Activated naive CD8-positive, alpha-beta T cell treated with anti-CD3 and anti-CD28 coated beads for 36 hours (primary cell): ENCODE data around the gene TAF6L. TPM values are rescaled to one million over a fixed set of nuclear protein-coding genes. Genes with fewer than 3 reads are reported as not detected.
"Not testable (repeated sequence)": the region's sequence is repeated elsewhere in the genome, so short reads cannot be mapped to it uniquely, and the experiment has no call there.

ENCODE experiments used
- DNase-seq: peaks from one replicate; pipeline ENCODE4 v3.0.0; 2021
- H3K27ac Mint-ChIP-seq: one replicate; pipeline ENCODE4 v1.8.0; 2022; ENCODE audit warnings: mild to moderate bottlenecking, moderate library complexity, mixed read lengths
- H3K27me3 Mint-ChIP-seq: one replicate; pipeline ENCODE4 v1.8.0; 2022; ENCODE audit warnings: mild to moderate bottlenecking, mixed read lengths
- H3K36me3 Mint-ChIP-seq: one replicate; pipeline ENCODE4 v1.8.0; 2021; ENCODE audit warnings: mild to moderate bottlenecking, mixed read lengths
- H3K4me1 Mint-ChIP-seq: one replicate; pipeline ENCODE4 v1.8.0; 2021; ENCODE audit warnings: mixed read lengths
- H3K4me3 Mint-ChIP-seq: one replicate; pipeline ENCODE4 v1.8.0; 2022; ENCODE audit warnings: mild to moderate bottlenecking, moderate library complexity, mixed read lengths
- H3K9me3 Mint-ChIP-seq: one replicate; pipeline ENCODE4 v1.8.0; 2022; ENCODE audit warnings: mixed read lengths
- total RNA-seq, 2 experiments: library from RNA; stranded (reverse); gene quantifications; one replicate each; pipeline ENCODE4 v1.2.3, GENCODE V29; 2021

The TAF6L gene
- 10 to 100 TPM; 22.0 to 22.1 TPM for total RNA-seq

DNA sequence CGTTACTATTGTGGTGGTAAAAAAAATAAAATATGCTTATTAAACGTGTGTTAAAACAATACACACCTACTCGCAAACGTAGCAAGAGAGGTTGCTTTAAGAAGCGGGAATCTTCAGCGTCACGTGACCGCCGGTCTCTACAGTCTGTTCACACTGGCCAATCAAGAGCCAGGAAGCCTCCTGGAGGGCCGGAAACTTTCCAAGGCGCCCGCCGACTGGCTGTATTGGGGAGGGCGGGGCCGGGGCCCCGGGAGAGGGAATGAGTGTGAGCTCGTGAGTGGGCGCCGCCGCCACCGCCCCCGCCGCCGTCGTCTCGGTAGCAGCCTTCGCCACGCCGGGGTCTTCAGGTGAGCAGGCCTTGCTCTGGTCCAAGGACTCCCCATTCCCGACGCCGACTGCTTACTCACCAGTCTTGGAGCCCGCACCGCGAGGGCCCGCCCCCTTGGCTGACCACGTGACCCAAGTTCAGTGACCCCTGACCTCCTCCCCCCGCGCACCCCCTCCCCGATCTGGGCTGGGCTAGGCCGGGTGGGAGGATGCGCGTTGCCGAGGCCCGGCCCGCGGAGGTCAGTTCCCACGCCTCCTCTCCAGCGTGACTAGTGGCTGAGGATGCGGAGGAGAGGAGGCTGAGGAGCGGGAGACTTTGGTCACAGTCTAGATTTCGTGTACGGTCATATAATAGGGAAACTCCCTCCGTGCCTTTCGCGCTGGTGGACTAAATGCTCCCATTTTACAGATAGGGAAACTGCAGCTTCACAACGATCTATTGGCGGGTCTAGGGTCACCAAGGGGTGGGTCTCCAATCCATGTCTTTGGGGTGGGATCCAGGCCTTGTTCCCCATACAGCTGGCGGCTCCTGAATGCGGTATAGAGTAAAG lies at the start of gene TAF6L:
Gene TAF6L, plus strand, starts transcription at position 253 of the 878 bp plus-strand sequence. CDS start 4,388 bp downstream, outside the sequence.
- Mint-ChIP-seq H3K27ac (peak within 1 kb of the TSS; percentile 94), H3K4me3 (peak within 1 kb of the TSS; percentile 90), H3K36me3 (peaks cover 11% of the 10 kb centered on the region), H3K4me1 (peaks cover 23% of the 10 kb centered on the region), H3K9me3 (no peaks in the 10 kb centered on the region), H3K27me3 (no peaks in the 10 kb centered on the region)
- DNase-seq, result peak; percentile 94

- no peak for DNase-seq
- Mint-ChIP-seq H3K9me3 (no peaks in the 10 kb centered on the region), H3K4me3 (no peak overlapping the region), H3K4me1 (peaks cover 42% of the 10 kb centered on the region), H3K27me3 (no peaks in the 10 kb centered on the region), H3K36me3 (peaks cover 70% of the 10 kb centered on the region), H3K27ac (no peak overlapping the region)
Observed at GRCh38 chr11:62721994-62722393, 49.2 kb upstream of the TAF6L start.

- H3K36me3 Mint-ChIP-seq, result peaks cover 65% of the 10 kb centered on the region
- H3K27ac Mint-ChIP-seq, result peak overlapping the region; percentile 36
- peaks cover 3% of the 10 kb centered on the region for H3K27me3 Mint-ChIP-seq
- H3K9me3 Mint-ChIP-seq, result no peaks in the 10 kb centered on the region
- H3K4me3 Mint-ChIP-seq, result peak overlapping the region; percentile 99
- H3K4me1 Mint-ChIP-seq, result peaks cover 37% of the 10 kb centered on the region
- DNase-seq, result no peak
Observed at GRCh38 chr11:62724171-62724570, 47.0 kb upstream of the TAF6L start.

DNA sequence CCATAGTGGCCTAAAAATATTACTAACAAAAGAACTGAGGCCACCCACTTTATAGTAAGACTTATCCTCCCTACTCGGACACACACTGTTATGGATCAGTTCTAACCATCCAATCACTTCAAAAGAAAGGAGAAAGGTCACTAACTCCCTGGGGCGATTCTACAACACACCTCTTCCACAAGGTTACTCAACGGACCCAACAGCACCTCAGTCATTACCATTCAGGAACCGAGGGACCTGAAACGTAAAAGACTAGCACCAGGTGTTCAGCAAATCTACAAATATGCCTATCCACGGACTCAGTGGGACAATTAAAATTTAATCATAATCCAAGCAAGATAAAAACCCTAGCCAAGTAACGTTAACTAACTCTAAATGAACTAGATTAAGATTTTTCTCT lies 45.5 kb upstream of the TAF6L start:
- Mint-ChIP-seq H3K36me3 (peaks cover 53% of the 10 kb centered on the region), H3K27ac (peak overlapping the region; percentile 98), H3K9me3 (no peaks in the 10 kb centered on the region), H3K27me3 (peaks cover 3% of the 10 kb centered on the region), H3K4me1 (peaks cover 34% of the 10 kb centered on the region), H3K4me3 (peak overlapping the region; percentile 99)
- DNase-seq, result no peak

GRCh38 chr11:62726156-62726914 lies 44.9 kb upstream of the TAF6L start:
- peaks cover 37% of the 10 kb centered on the region for H3K4me1 Mint-ChIP-seq
- H3K36me3 Mint-ChIP-seq, result peaks cover 54% of the 10 kb centered on the region

DNA sequence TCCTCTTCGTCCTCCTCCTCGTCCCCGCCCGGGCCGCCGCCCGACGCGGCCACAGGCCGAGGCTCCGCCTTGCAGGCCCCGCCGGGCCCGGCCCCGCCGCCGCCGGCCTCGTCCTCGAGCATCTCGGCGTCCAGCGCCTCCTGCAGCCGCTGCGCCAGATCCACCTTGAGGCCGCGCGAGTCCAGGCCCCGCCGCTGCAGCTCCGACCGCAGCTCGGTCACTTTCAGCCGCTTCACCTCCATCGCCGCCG lies 44.4 kb upstream of the TAF6L start:
- Mint-ChIP-seq H3K4me3 (peak overlapping the region; percentile 99), H3K36me3 (peaks cover 52% of the 10 kb centered on the region)

More at GRCh38 chr11:62726156-62726914, 44.9 kb upstream of the TAF6L start:
- DNase-seq, result no peak
- peaks cover 3% of the 10 kb centered on the region for H3K27me3 Mint-ChIP-seq
- peak overlapping the region; percentile 98 for H3K27ac Mint-ChIP-seq
- no peaks in the 10 kb centered on the region for H3K9me3 Mint-ChIP-seq
- H3K4me3 Mint-ChIP-seq, result peak overlapping the region; percentile 99

DNA sequence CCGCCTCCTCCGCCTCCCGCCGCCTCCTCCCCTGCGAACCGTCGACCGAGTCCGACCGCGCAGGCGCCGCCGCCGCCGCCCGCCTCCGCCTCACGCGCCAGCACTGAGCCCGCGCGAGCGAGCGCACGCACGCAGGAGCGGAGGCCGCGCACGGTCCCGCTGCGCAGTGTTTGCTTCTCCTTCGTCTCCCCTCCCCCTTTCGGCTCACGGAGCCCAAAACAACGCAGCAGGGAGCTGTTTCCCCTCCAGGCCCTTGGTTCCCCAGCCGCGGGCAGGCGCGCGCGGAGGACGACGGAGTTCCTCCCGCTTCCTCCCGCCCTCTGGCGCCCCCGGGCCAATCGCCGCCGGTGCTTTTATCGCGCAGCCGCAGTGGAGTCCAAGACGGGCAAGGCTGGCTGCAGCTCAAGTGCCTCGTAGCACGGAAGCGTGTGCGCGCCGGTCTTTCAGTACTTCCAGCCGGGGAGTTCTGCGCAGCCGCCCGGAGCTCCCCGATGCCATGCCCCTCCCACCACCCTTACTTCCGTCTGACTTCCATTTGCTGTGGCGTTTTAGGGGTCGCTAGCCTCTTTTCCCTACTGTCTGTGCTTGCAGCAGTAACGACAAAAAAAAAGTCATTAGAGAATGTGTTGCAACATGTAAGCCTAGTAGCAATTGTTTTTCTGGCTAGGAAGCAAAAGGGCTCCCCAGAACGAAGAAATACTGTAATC lies 43.9 kb upstream of the TAF6L start, which contains the start of gene HNRNPUL2:
Gene HNRNPUL2, minus strand, starts transcription at position 293 of the 707 bp plus-strand sequence. CDS start 301 bp downstream, outside the sequence.
- peak; percentile 100 for DNase-seq
- Mint-ChIP-seq H3K27ac (peak within 1 kb of the TSS; percentile 98), H3K27me3 (peaks cover 3% of the 10 kb centered on the region), H3K9me3 (no peaks in the 10 kb centered on the region), H3K4me3 (peak within 1 kb of the TSS; percentile 99), H3K4me1 (peaks cover 32% of the 10 kb centered on the region), H3K36me3 (peaks cover 47% of the 10 kb centered on the region)

More for the DNA sequence above, 44.4 kb upstream of the TAF6L start:
- peaks cover 3% of the 10 kb centered on the region for H3K27me3 Mint-ChIP-seq
- H3K9me3 Mint-ChIP-seq, result no peaks in the 10 kb centered on the region
- DNase-seq, result no peak
- peaks cover 36% of the 10 kb centered on the region for H3K4me1 Mint-ChIP-seq
- peak overlapping the region; percentile 98 for H3K27ac Mint-ChIP-seq

DNA sequence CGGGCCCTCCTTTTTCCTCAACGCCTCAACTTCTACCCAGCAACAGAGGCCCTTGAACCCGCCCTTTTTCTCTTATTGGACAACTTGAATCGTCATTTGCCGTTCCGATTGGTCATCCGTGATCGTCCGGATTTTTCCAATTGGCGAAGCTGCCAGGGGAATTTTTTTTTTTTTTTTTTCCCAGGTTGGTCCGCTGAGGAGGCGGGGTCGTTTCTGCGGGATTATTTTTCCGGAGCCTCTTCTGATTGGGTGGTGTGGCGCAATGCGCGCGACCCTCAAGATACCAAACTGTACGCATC lies 43.4 kb upstream of the TAF6L start:
- Mint-ChIP-seq H3K9me3 (no peaks in the 10 kb centered on the region), H3K4me1 (peaks cover 30% of the 10 kb centered on the region), H3K27ac (peak overlapping the region; percentile 98), H3K4me3 (peak overlapping the region; percentile 99), H3K36me3 (peaks cover 42% of the 10 kb centered on the region), H3K27me3 (peaks cover 3% of the 10 kb centered on the region)
- peak; percentile 81 for DNase-seq

DNA sequence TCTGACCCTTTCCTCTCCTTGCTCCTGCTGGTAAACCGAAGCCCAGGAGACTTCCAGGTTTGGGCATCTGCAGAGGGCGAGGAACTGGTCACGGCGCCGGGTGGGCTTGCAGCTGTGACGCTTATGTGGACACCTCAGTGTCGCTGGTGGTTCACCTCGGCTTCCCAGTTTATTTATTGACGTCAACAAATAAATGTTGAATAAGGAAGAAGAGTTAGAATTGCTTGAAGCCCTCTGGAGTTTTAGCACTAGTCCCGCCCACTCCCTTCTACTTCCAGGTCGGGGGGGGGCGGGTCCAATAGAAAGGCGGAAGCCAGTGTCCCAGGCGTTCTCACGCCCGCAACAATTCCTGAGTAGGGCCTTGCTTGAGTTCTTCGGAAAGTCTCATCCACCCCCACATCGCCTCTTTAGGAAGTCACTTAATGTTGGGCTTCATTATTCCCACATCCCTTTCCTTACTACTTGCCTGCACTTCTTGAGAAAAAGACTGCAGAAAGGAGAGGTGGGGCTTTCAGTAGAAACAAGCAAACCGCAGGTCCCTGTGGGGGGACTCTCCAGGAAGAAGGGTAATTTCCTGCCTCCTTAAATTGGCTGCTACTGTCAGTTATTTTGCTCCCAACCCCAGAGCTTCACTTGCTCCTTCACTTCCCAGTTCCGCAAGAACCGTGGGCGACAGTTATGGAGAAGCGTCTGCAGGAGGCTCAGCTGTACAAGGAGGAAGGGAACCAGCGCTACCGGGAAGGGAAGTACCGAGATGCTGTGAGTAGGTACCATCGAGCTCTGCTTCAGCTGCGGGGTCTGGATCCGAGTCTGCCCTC lies 42.8 kb upstream of the TAF6L start, which contains the start of gene TTC9C:
Gene TTC9C, plus strand, starts transcription at position 316 of the 818 bp plus-strand sequence. Its CDS starts 363 bp downstream, at position 679.
- Mint-ChIP-seq H3K4me3 (peak within 1 kb of the TSS; percentile 99), H3K27me3 (peaks cover 3% of the 10 kb centered on the region), H3K9me3 (no peaks in the 10 kb centered on the region), H3K27ac (peak within 1 kb of the TSS; percentile 98), H3K36me3 (peaks cover 41% of the 10 kb centered on the region), H3K4me1 (peaks cover 33% of the 10 kb centered on the region)
- peak; percentile 77 for DNase-seq

DNA sequence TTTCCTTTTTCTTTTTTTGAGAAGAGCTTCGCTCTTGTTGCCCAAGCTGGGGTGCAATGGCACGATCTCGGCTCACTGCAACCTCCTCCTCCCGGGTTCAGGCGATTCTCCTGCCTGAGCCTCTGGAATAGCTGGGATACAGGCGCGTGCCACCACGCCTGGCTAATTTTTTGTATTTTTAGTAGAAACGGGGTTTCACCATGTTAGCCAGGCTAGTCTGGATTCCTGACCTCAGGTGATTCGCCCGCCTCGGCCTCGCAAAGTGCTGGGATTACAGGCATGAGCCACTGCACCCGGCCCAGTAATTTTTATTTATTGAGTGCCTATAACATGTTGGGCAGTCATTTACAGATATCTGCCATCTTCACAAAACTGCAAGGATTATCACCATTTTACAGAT lies 41.1 kb upstream of the TAF6L start:
- peaks cover 20% of the 10 kb centered on the region for H3K4me1 Mint-ChIP-seq
- not testable (repeated sequence) for H3K27me3 Mint-ChIP-seq, DNase-seq, H3K27ac Mint-ChIP-seq, H3K9me3 Mint-ChIP-seq
- H3K36me3 Mint-ChIP-seq, result peaks cover 25% of the 10 kb centered on the region
- H3K4me3 Mint-ChIP-seq, result peak overlapping the region; percentile 99

GRCh38 chr11:62732830-62733229 lies 38.4 kb upstream of the TAF6L start:
- no peak overlapping the region for H3K4me3 Mint-ChIP-seq
- DNase-seq, result no peak
- H3K36me3 Mint-ChIP-seq, result peaks cover 7% of the 10 kb centered on the region
- H3K27me3 Mint-ChIP-seq, result no peaks in the 10 kb centered on the region
- no peaks in the 10 kb centered on the region for H3K9me3 Mint-ChIP-seq
- H3K27ac Mint-ChIP-seq, result no peak overlapping the region
- H3K4me1 Mint-ChIP-seq, result peaks cover 16% of the 10 kb centered on the region

DNA sequence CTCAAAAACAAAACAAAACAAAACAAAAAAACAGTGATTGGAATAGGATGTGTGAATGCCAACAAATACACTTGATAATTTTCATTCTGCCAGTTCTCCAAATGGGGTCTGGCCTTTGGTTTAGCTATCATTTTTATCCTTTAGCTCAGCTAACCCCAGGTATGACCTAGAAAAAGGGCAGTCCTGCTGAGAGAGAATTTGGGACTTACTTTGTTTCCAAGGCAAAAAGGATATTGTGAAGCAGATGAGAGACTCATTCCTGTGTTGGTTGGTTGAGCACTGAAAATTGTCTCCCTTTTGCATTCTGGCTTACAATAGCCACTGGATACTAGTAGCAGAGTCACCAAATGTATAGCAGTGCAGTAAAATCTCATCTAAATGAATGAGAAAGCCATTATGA lies 34.0 kb upstream of the TAF6L start:
- Mint-ChIP-seq H3K36me3 (peaks cover 4% of the 10 kb centered on the region), H3K27ac (no peak overlapping the region), H3K4me1 (peaks cover 8% of the 10 kb centered on the region)

GRCh38 chr11:62747475-62748160 lies 23.6 kb upstream of the TAF6L start:
- Mint-ChIP-seq H3K9me3 (no peaks in the 10 kb centered on the region), H3K4me1 (peaks cover 14% of the 10 kb centered on the region), H3K36me3 (peaks cover 8% of the 10 kb centered on the region), H3K27ac (no peak overlapping the region), H3K27me3 (no peaks in the 10 kb centered on the region), H3K4me3 (no peak overlapping the region)
- DNase-seq, result no peak

More for the DNA sequence above, 34.0 kb upstream of the TAF6L start:
- no peak for DNase-seq
- Mint-ChIP-seq H3K9me3 (no peaks in the 10 kb centered on the region), H3K4me3 (no peak overlapping the region), H3K27me3 (no peaks in the 10 kb centered on the region)

GRCh38 chr11:62749931-62750330 lies 21.3 kb upstream of the TAF6L start:
- H3K27me3 Mint-ChIP-seq, H3K36me3 Mint-ChIP-seq, H3K9me3 Mint-ChIP-seq, H3K27ac Mint-ChIP-seq, DNase-seq, H3K4me3 Mint-ChIP-seq: not testable (repeated sequence)
- H3K4me1 Mint-ChIP-seq, result peaks cover 19% of the 10 kb centered on the region
